Astrocyte (in vitro differentiated cells and primary cell): ENCODE results near the gene XRCC5. TPM values are rescaled to one million over a fixed set of nuclear protein-coding genes. Genes with fewer than 3 reads are reported as not detected.
A peak's percentile ranks its signal among the peaks of the same experiment; 100 is the strongest.

Experiments used
- DNase-seq: peaks from one replicate; pipeline ENCODE4 v3.0.0-alpha.2; 2010; ENCODE audit warnings: low read depth
- FAIRE-seq: peaks from 2 replicates; lab custom pipeline; 2011; peaks lifted over from hg19 to GRCh38; lab: Jason Lieb, UNC
- H2AFZ ChIP-seq: 2 replicates; pipeline ENCODE4 v1.6.0; 2012; ENCODE audit warnings: low read depth, low read length, inconsistent platforms
- H3K27ac ChIP-seq: 2 replicates; pipeline ENCODE4 v1.5.1; 2011; ENCODE audit warnings: low read depth, low read length, inconsistent platforms
- H3K27me3 ChIP-seq: 2 replicates; pipeline ENCODE4 v1.6.0; 2011; ENCODE audit warnings: low read length, inconsistent platforms; ENCODE audit not compliant: insufficient read depth
- H3K36me3 ChIP-seq: 2 replicates; pipeline ENCODE4 v1.5.1; 2011; ENCODE audit warnings: low read length, inconsistent platforms; ENCODE audit not compliant: insufficient read depth
- H3K4me1 ChIP-seq: 2 replicates; pipeline ENCODE4 v1.5.1; 2011; ENCODE audit warnings: low read length, inconsistent platforms; ENCODE audit not compliant: insufficient read depth
- H3K4me2 ChIP-seq: 2 replicates; pipeline ENCODE4 v1.6.0; 2012; ENCODE audit warnings: low read length, inconsistent platforms
- H3K4me3 ChIP-seq: 2 replicates; pipeline ENCODE4 v1.5.1; 2011; ENCODE audit warnings: low read depth, mild to moderate bottlenecking, low read length, inconsistent platforms; ENCODE audit not compliant: insufficient read depth
- H3K79me2 ChIP-seq: 2 replicates; pipeline ENCODE4 v1.6.0; 2012; ENCODE audit warnings: mild to moderate bottlenecking, low read length, inconsistent platforms; ENCODE audit not compliant: insufficient read depth
- H3K9ac ChIP-seq: 2 replicates; pipeline ENCODE4 v1.6.0; 2012; ENCODE audit warnings: mild to moderate bottlenecking, low read length, inconsistent platforms
- H3K9me3 ChIP-seq: 2 replicates; pipeline ENCODE4 v1.5.1; 2012; ENCODE audit warnings: low read depth, mild to moderate bottlenecking, low read length, inconsistent platforms; ENCODE audit not compliant: insufficient read depth
- H4K20me1 ChIP-seq: 2 replicates; pipeline ENCODE4 v1.6.0; 2012; ENCODE audit warnings: low read length, inconsistent platforms; ENCODE audit not compliant: insufficient read depth
- H3K27ac Mint-ChIP-seq: one replicate; pipeline ENCODE4 v1.8.0; 2021; ENCODE audit warnings: mild to moderate bottlenecking, mixed read lengths; ENCODE audit not compliant: unreplicated experiment
- H3K27me3 Mint-ChIP-seq: one replicate; pipeline ENCODE4 v1.8.0; 2021; ENCODE audit warnings: low read depth, mixed read lengths; ENCODE audit not compliant: unreplicated experiment
- H3K36me3 Mint-ChIP-seq: one replicate; pipeline ENCODE4 v1.8.0; 2021; ENCODE audit warnings: low read depth, mixed read lengths; ENCODE audit not compliant: unreplicated experiment
- H3K4me1 Mint-ChIP-seq: one replicate; pipeline ENCODE4 v1.8.0; 2021; ENCODE audit warnings: low read depth, mixed read lengths; ENCODE audit not compliant: unreplicated experiment
- H3K4me3 Mint-ChIP-seq: one replicate; pipeline ENCODE4 v1.8.0; 2021; ENCODE audit warnings: mild to moderate bottlenecking, moderate library complexity, mixed read lengths; ENCODE audit not compliant: unreplicated experiment
- H3K9me3 Mint-ChIP-seq: one replicate; pipeline ENCODE4 v1.8.0; 2021; ENCODE audit warnings: mild to moderate bottlenecking, mixed read lengths; ENCODE audit not compliant: unreplicated experiment
- CTCF ChIP-seq: IDR thresholded peaks from 2 replicates; pipeline ENCODE4 v1.5.1; 2011; ENCODE audit warnings: low read depth, mild to moderate bottlenecking, inconsistent platforms, low read length, moderate library complexity; ENCODE audit not compliant: insufficient read depth
- EZH2 ChIP-seq: IDR thresholded peaks from 2 replicates; pipeline ENCODE4 v1.6.1; 2012; ENCODE audit warnings: mild to moderate bottlenecking, low read length, inconsistent platforms; ENCODE audit not compliant: insufficient read depth
- total RNA-seq: library from RNA; stranded (reverse); gene quantifications from 2 replicates; pipeline ENCODE4 v1.2.1, GENCODE V29; 2021

XRCC5 gene
- total RNA-seq, 1 donor from 2014 or later = 249 TPM

GRCh38 chr2:216156822-216157221 lies 47.7 kb downstream of the XRCC5 start:
- H3K4me3 Mint-ChIP-seq = peak overlapping the region; percentile 54
- TF ChIP-seq EZH2 (no peak), CTCF (no peak)
- no peak overlapping the region for H3K27ac Mint-ChIP-seq

DNA sequence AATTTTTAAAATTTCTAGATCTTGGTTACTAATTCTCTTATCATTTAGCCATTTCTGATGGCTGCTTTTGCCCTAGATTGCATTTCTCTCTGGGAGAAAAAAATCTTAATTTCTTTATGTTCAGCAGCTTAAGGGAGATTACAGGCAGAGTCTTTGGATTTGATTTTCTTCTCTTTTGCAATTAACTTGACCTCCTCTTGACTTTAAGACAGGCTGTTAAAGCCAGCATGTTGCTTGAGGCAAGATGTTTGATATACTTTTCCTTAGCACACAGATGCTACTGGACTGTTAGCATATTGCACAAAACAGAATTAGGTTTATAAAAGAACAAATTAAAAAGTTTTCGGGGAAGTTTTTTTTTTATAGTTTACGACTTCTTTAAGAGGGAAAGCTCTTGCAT lies 50.0 kb downstream of the XRCC5 start:
- Histone ChIP-seq H3K4me3 (no peak overlapping the region), H3K9ac (no peak overlapping the region), H3K27me3 (no peaks in the 10 kb centered on the region), H3K4me2 (no peak overlapping the region), H3K9me3 (no peaks in the 10 kb centered on the region), H2AFZ (no peak overlapping the region), H4K20me1 (peaks cover 29% of the 10 kb centered on the region), H3K79me2 (peaks cover 62% of the 10 kb centered on the region), H3K4me1 (no peaks in the 10 kb centered on the region), H3K27ac (no peak overlapping the region), H3K36me3 (peaks cover 70% of the 10 kb centered on the region)
- peaks cover 12% of the 10 kb centered on the region for H3K4me1 Mint-ChIP-seq
- DNase-seq (no peak), FAIRE-seq (no peak)
- TF ChIP-seq EZH2 (no peak), CTCF (no peak)
- H3K9me3 Mint-ChIP-seq = no peaks in the 10 kb centered on the region
- H3K27me3 Mint-ChIP-seq = no peaks in the 10 kb centered on the region
- no peak overlapping the region for H3K27ac Mint-ChIP-seq
- H3K36me3 Mint-ChIP-seq = peaks cover 22% of the 10 kb centered on the region
- no peak overlapping the region for H3K4me3 Mint-ChIP-seq

More at GRCh38 chr2:216156822-216157221, 47.7 kb downstream of the XRCC5 start:
- Histone ChIP-seq H3K4me3 (no peak overlapping the region), H2AFZ (no peak overlapping the region), H3K4me2 (no peak overlapping the region), H3K79me2 (peaks cover 82% of the 10 kb centered on the region), H4K20me1 (peaks cover 34% of the 10 kb centered on the region), H3K9me3 (no peaks in the 10 kb centered on the region), H3K27ac (no peak overlapping the region), H3K9ac (no peak overlapping the region), H3K27me3 (no peaks in the 10 kb centered on the region), H3K36me3 (peaks cover 67% of the 10 kb centered on the region), H3K4me1 (no peaks in the 10 kb centered on the region)
- Mint-ChIP-seq H3K4me1 (peaks cover 12% of the 10 kb centered on the region), H3K27me3 (no peaks in the 10 kb centered on the region), H3K36me3 (peaks cover 8% of the 10 kb centered on the region), H3K9me3 (no peaks in the 10 kb centered on the region)
- DNase-seq = no peak
- no peak for FAIRE-seq

DNA sequence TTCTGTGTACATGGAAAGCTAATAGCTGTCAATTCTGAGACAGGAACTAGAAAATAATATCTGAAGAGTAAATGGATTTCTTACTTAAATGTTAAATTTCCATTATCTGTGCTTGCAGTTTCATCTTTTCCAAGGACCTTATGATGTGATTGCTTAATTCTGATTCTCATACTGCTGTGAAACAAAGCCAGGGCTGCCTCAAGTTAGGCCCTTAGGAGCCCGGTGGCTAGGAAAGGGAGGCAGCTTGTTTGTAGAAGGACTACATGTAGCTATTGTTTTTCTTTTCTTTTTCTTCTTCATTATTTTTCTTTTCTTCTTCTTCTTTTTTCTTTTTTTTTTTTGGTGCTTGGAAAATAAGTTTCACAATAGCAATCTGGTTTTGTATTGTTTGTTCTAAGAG lies 50.5 kb downstream of the XRCC5 start:
- TF ChIP-seq EZH2 (no peak), CTCF (no peak)
- Histone ChIP-seq H3K9me3 (no peaks in the 10 kb centered on the region), H3K9ac (no peak overlapping the region), H3K4me3 (no peak overlapping the region), H3K36me3 (peaks cover 71% of the 10 kb centered on the region), H3K27me3 (no peaks in the 10 kb centered on the region), H2AFZ (no peak overlapping the region), H4K20me1 (peaks cover 32% of the 10 kb centered on the region), H3K4me2 (no peak overlapping the region), H3K79me2 (peaks cover 57% of the 10 kb centered on the region), H3K27ac (no peak overlapping the region), H3K4me1 (no peaks in the 10 kb centered on the region)
- H3K4me3 Mint-ChIP-seq = no peak overlapping the region
- no peaks in the 10 kb centered on the region for H3K27me3 Mint-ChIP-seq
- H3K27ac Mint-ChIP-seq = no peak overlapping the region
- no peaks in the 10 kb centered on the region for H3K9me3 Mint-ChIP-seq
- FAIRE-seq (no peak), DNase-seq (no peak)
- H3K36me3 Mint-ChIP-seq = peaks cover 26% of the 10 kb centered on the region
- H3K4me1 Mint-ChIP-seq = peaks cover 15% of the 10 kb centered on the region
